Measurements from ENCODE around the gene CTDSP2.
"Not testable (repeated sequence)": the region's sequence is repeated elsewhere in the genome, so short reads cannot be mapped to it uniquely, and the experiment has no call there.

Gene CTDSP2

GRCh38 chr12:57821474-57822214 is 24.9 kb downstream of the CTDSP2 start:
- Mint-ChIP-seq H3K36me3 (peaks cover 47% of the 10 kb centered on the region), H3K4me3 (no peak overlapping the region), H3K4me1 (no peaks in the 10 kb centered on the region), H3K27ac (no peak overlapping the region), H3K27me3 (no peaks in the 10 kb centered on the region), H3K9me3 (no peaks in the 10 kb centered on the region)
- no peak for ATAC-seq

DNA sequence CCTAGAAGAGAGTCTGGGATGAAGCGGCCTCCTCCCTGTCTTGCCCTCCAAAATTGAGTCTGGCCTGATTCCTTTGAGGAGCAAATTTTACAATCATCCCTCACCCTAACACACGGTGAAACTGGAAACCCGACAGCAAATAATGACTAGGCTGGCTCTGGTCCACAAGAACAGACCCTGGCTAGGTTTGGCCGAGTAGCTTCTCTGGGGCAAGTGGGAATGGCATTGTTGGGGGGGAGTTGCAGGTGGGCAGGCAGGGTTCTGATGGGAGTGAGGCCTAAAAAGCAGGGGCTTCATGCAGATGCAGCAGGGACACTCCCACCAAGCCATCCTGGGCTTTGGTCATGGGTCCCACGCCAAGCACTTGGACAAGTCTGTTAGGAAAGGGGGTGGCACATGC is 25.5 kb downstream of the CTDSP2 start:
- H3K4me3 Mint-ChIP-seq, H3K27ac Mint-ChIP-seq: not testable (repeated sequence)
- H3K36me3 Mint-ChIP-seq = peaks cover 43% of the 10 kb centered on the region

GRCh38 chr12:57820119-57820518 is 26.4 kb downstream of the CTDSP2 start:
- H3K36me3 Mint-ChIP-seq = peaks cover 35% of the 10 kb centered on the region
- not testable (repeated sequence) for H3K9me3 Mint-ChIP-seq, H3K27ac Mint-ChIP-seq, H3K27me3 Mint-ChIP-seq, H3K4me3 Mint-ChIP-seq, ATAC-seq, H3K4me1 Mint-ChIP-seq

More for the DNA sequence above, 25.5 kb downstream of the CTDSP2 start:
- ATAC-seq, H3K27me3 Mint-ChIP-seq, H3K9me3 Mint-ChIP-seq, H3K4me1 Mint-ChIP-seq: not testable (repeated sequence)

GRCh38 chr12:57817990-57818331 is 28.6 kb downstream of the CTDSP2 start:
- not testable (repeated sequence) for ATAC-seq, H3K4me1 Mint-ChIP-seq, H3K27ac Mint-ChIP-seq, H3K27me3 Mint-ChIP-seq, H3K9me3 Mint-ChIP-seq, H3K4me3 Mint-ChIP-seq
- H3K36me3 Mint-ChIP-seq = peaks cover 17% of the 10 kb centered on the region

DNA sequence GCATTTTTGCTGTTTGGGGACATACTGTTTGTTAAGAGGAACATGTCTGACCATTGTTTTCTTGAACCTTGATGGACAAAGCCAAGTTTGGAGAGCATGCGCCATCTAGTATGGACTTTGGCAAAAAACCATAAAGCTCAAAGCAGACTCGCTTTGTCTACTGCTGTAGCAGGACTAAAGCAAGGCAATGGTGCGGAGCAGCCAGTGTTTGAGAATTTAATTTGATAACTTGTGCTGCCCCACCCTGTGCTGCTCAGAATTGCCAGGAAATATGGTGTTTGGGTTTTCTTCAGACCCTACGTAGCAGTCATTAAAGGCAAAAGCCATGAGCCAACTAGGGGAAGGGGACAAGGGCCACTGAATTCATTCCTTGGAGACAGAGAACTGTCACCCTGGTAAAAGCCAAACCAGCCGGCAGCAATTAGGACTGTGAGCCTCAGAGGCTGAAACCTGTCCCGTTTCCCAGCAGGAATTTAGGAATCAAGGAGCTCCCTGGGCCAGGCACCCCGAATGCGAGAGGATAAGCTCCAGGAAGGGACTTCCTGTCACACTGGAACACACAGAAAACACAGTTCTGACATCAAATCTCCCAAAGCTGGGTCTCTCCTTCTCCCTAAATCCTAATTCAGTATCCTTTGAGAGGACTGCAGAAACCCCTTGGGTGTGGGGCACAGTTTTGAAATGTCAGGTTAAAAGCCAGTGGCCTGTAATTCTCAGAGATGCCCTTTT is 29.1 kb downstream of the CTDSP2 start:
- no peaks in the 10 kb centered on the region for H3K9me3 Mint-ChIP-seq
- no peak overlapping the region for H3K4me3 Mint-ChIP-seq
- ATAC-seq = no peak
- peaks cover 13% of the 10 kb centered on the region for H3K36me3 Mint-ChIP-seq
- H3K4me1 Mint-ChIP-seq = no peaks in the 10 kb centered on the region
- no peaks in the 10 kb centered on the region for H3K27me3 Mint-ChIP-seq
- H3K27ac Mint-ChIP-seq = no peak overlapping the region

DNA sequence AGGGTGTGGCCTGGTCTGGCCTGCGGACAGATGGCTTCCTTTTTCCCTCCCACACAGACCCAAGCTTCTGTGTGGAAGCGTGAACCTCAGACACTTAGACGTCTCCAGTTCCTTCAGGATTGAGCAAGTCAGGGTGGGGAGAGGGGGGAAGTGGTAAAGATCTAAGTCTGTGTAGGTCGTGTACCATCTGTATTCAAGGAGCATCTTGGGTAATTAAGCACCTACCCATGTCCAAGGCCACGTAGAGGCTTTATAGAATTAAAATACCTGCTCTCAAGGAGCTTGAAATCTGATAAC is 29.7 kb downstream of the CTDSP2 start:
- no peak for ATAC-seq
- no peak overlapping the region for H3K4me3 Mint-ChIP-seq
- H3K4me1 Mint-ChIP-seq = no peaks in the 10 kb centered on the region
- H3K36me3 Mint-ChIP-seq = peaks cover 16% of the 10 kb centered on the region
- H3K27me3 Mint-ChIP-seq = no peaks in the 10 kb centered on the region
- H3K9me3 Mint-ChIP-seq = no peaks in the 10 kb centered on the region
- no peak overlapping the region for H3K27ac Mint-ChIP-seq

- Mint-ChIP-seq H3K4me1 (no peaks in the 10 kb centered on the region), H3K27me3 (no peaks in the 10 kb centered on the region), H3K36me3 (peaks cover 15% of the 10 kb centered on the region), H3K9me3 (no peaks in the 10 kb centered on the region), H3K4me3 (no peak overlapping the region), H3K27ac (no peak overlapping the region)
- no peak for ATAC-seq
Measured at GRCh38 chr12:57816001-57816854, 30.3 kb downstream of the CTDSP2 start.

GRCh38 chr12:57815177-57816000 is 31.1 kb downstream of the CTDSP2 start:
- no peak for ATAC-seq
- Mint-ChIP-seq H3K27ac (no peak overlapping the region), H3K4me1 (no peaks in the 10 kb centered on the region), H3K36me3 (peaks cover 7% of the 10 kb centered on the region), H3K27me3 (no peaks in the 10 kb centered on the region), H3K4me3 (no peak overlapping the region), H3K9me3 (no peaks in the 10 kb centered on the region)

DNA sequence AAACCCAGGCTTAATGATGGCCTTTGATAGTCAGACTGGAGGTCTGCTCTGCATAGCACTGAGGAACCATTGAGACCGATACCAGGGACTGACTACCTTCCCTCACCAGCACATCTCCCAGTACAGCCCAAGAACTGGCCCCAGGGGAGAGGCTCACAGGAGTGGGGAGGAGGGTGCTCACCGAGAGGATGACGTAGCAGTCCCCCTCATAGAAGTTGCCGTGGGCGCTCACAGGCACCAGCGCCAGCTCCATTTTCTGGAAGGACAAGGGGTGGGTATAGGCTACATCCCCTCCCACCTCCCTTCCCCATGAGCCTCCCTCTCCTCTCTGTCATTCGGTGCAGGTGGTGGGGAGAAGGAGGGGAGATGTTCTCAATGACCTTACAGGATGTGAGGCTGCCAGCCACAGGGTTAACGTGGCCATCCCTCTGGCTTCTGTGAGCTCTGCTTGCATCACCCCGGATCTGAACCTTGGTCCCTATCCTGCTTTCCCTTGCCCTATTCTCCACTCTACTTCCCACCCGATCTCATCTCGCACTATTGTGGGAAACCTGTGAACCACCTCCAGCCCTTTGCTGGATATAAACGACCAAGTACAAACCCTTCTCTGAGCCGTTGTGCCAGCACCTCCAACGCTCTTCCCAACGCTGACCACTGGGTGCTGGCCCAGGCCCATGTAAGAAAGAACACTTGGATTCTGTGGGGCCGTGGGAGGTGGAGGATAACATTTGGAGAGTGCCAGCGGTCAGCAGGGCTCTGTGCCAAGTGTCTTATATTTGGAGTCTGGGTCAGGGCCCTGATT is 32.4 kb downstream of the CTDSP2 start:
- no peaks in the 10 kb centered on the region for H3K9me3 Mint-ChIP-seq
- no peak overlapping the region for H3K27ac Mint-ChIP-seq
- no peaks in the 10 kb centered on the region for H3K27me3 Mint-ChIP-seq
- H3K36me3 Mint-ChIP-seq = peaks cover 7% of the 10 kb centered on the region
- no peaks in the 10 kb centered on the region for H3K4me1 Mint-ChIP-seq
- no peak overlapping the region for H3K4me3 Mint-ChIP-seq
- ATAC-seq = no peak

DNA sequence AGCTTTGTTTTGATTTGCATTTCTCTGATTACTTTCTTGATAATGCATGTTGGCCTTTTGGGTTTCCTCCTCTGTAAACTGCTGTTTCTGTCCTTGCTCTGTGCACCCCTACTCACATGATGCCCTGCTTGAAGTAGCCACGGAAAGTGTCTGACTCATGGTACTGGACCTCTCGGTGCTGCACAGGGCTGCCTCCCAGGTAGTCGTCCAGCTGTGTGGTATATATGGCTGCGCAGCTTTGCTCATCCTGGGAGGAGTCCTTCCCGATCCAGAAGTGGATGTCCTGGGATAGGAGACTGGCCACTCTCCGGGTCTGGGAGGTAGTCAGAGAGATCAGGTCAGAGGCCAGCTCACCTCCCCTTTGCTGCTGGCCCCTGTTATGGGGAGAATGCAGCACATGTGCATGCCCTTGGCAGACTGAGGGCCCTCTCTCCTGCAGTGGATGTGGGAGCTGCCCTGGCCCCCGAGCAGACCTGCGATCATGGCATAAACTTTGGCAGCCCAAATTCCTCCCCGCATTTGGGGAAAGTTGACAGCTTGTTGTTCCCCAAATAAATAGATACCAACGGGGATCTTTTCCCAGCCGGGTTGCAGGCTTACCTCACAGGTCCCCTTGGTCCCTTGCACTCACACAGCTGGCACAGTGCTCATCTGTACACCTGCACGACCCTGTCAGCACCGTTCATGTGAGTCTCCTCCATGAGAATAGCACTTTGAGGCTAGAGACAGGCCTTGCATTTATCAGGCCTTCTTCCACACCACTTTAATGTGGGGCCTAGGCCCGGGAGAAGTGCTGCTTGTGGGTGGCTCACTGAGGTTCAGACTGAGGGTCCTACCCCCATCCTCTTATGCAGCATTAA is 33.2 kb downstream of the CTDSP2 start:
- Mint-ChIP-seq H3K9me3 (no peaks in the 10 kb centered on the region), H3K4me1 (no peaks in the 10 kb centered on the region), H3K27me3 (no peaks in the 10 kb centered on the region), H3K27ac (no peak overlapping the region), H3K36me3 (peaks cover 7% of the 10 kb centered on the region), H3K4me3 (no peak overlapping the region)
- no peak for ATAC-seq

DNA sequence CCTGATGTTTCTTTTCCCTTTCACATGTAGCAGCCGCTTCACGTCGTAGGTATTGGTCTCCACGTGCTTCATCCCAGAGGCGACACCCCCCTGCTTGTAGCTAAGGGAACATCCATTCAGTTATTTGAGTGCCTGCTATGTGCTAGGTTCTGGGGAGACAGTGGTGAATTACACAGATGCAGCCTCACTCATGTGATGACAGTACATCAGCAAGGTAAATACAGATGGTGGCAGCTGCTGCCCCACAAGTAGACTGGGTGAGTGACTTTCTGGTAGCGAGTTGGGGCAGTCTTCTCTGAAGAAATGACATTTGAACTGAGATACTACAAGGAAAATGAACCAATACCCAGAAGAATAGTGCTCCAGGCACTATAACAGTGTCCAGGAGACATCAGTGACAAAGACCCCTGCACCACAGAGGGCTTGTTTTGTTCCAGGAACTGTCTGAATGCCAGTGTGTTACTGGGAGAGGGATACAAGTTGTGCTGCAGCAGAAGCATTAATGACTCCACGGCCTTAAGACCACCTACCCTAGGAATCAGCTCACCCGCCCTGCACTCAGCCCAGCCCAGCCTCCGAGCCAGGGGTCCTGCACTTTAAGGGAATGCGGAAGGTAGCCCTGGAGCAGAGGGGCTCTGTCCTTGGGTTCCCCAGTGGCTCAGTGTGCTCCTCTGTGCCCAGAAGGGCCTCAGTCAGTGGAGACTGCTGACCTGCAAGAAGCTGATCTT is 35.3 kb downstream of the CTDSP2 start:
- Mint-ChIP-seq H3K27me3 (no peaks in the 10 kb centered on the region), H3K4me3 (no peak overlapping the region), H3K27ac (no peak overlapping the region), H3K9me3 (no peaks in the 10 kb centered on the region), H3K36me3 (peaks cover 7% of the 10 kb centered on the region), H3K4me1 (no peaks in the 10 kb centered on the region)
- ATAC-seq = no peak

DNA sequence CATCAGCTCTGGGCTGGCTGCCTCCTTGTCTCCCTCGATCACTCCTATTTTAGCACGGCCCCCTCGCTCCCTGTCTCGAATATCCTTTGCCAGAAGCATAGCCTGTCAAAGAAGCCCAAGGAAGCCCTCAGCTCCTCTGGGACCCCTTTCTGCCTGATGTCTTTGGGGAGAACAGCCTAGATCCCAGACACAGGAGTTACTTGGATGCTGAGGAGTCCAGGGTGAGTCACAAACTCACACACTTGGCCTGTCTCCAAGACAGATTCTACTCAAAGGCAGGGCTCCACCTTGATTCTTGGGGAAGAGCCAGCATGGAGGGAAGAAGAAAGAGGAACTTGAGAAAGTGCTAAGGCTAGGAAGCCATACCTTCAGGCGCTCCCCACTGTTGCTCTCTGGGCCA is 36.1 kb downstream of the CTDSP2 start:
- no peak overlapping the region for H3K27ac Mint-ChIP-seq
- no peaks in the 10 kb centered on the region for H3K9me3 Mint-ChIP-seq
- peaks cover 7% of the 10 kb centered on the region for H3K36me3 Mint-ChIP-seq
- no peaks in the 10 kb centered on the region for H3K27me3 Mint-ChIP-seq
- no peak for ATAC-seq
- H3K4me3 Mint-ChIP-seq = no peak overlapping the region
- H3K4me1 Mint-ChIP-seq = no peaks in the 10 kb centered on the region

DNA sequence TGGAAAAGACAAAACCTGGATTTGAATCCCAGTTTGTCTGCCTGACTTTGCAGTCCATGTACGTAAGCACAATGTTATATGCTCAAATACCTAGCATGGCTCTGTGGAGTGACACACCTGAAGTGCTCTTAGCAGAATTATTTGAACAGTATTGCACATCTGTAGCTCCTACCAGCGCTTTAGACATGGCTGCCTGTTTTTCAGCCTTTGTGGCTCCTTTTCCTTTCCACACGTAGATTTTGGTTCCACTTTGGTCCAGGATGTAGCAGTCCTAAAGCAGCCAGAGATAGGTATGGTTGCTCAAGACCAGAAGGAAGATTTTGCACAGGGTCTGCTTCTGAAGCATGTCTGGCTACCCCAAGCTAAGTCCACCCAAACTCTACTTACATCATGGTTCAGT is 37.1 kb downstream of the CTDSP2 start:
- Mint-ChIP-seq H3K4me3 (no peak overlapping the region), H3K36me3 (peaks cover 7% of the 10 kb centered on the region), H3K27ac (no peak overlapping the region), H3K4me1 (no peaks in the 10 kb centered on the region), H3K9me3 (no peaks in the 10 kb centered on the region), H3K27me3 (no peaks in the 10 kb centered on the region)
- ATAC-seq = no peak
